ENCODE results near the gene KRT37.

GRCh38 chr17:41442739-41443138 lies 18.4 kb upstream of the KRT37 start:
- TF ChIP-seq CTCF (IDR thresholded peaks at IDR 0.05 in 8 of 11, conservative IDR thresholded peaks at IDR 0.05 in 3 of 11) (no peak), POLR2A (IDR thresholded peaks at IDR 0.05) (no peak), POLR2AphosphoS5 (IDR thresholded peaks at IDR 0.05) (no peak)

Data from spleen (tissue), 7 donors.